ENCODE measurements around the gene DOK6. TPM values are rescaled to one million over a fixed set of nuclear protein-coding genes. Genes with fewer than 3 reads are reported as not detected.
"Not testable (repeated sequence)": the region's sequence is repeated elsewhere in the genome, so short reads cannot be mapped to it uniquely, and the experiment has no call there.

Gene DOK6
- total and polyA plus RNA-seq, 2 donors (not counting 3 experiments of a cell fraction or from before 2014, with no cell fraction given): under 0.01 TPM; not detected in 1

DNA sequence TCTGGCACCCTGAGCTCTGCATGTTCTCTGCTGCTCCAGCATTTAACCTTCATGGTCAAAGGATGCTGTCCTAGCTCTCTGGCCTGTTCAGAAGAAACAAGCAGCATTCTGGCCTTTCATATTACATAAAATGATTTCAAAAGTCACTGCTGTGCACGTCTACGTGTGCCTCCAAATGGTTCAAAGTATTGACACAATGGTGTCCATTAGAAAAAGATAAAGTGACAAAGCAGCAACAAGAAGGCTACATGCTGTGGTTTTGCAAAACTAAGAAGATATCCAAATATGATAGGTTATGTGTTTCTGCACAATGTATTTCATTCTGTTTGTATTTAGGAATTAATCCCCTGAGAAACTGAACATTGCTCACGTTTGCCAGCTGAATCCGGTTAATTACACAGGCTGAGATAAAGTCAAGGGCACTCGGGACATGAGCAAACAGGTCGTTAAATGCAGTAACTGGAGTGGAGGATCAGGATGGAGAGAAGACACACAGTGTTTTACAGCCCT is 258.5 kb downstream of the DOK6 start:
- dilution Hi-C loops (cut with MboI; ENCODE audit: extremely low pct_ligation_motif_present, low sequenced_read_pairs) (no loop called here), intact Hi-C loops (cut with micrococcal nuclease) (no loop called here)
- ChIA-PET POLR2A (no interaction called here), CTCF (no interaction called here)
- FAIRE-seq: no peak
- Histone ChIP-seq H3K9ac (replicated peaks; ENCODE audit: extremely low read depth, insufficient read depth, low read length) (no peak overlapping the region), H3K4me2 (ENCODE audit: insufficient read depth, low read length) (no peak overlapping the region), H3K9me1 (replicated peaks; ENCODE audit: control insufficient read depth, extremely low read depth, insufficient read depth, low read length) (no peaks in the 10 kb centered on the region), H3K27me3 (ENCODE audit: control insufficient read depth in 2 of 2, insufficient read depth in 2 of 2, low read length in 2 of 2) (no peaks in the 10 kb centered on the region), H2AFZ (ENCODE audit: low read depth, low read length) (no peak overlapping the region), H3K4me1 (ENCODE audit: control insufficient read depth, extremely low read depth, insufficient read depth, low read length) (no peaks in the 10 kb centered on the region), H3K36me3 (ENCODE audit: control insufficient read depth in 2 of 2, extremely low read depth in 1 of 2, insufficient read depth in 2 of 2, low read length in 2 of 2) (no peaks in the 10 kb centered on the region), H3K4me3 (replicated peaks in 1 of 3; ENCODE audit: insufficient read depth in 1 of 3, low read depth in 1 of 3, low read length in 3 of 3) (no peak overlapping the region), H3K79me2 (ENCODE audit: control insufficient read depth, insufficient read depth, low read length) (no peaks in the 10 kb centered on the region), H3K9me3 (replicated peaks; ENCODE audit: control insufficient read depth, insufficient read depth, low read length) (no peaks in the 10 kb centered on the region), H4K20me1 (replicated peaks; ENCODE audit: control insufficient read depth, extremely low read depth, insufficient read depth, low read length) (no peaks in the 10 kb centered on the region), H3K27ac (ENCODE audit: insufficient read depth, low read depth, low read length) (no peak overlapping the region)
- no peak for DNase-seq (ENCODE audit: low read depth, low spot score)
- no peak for TF ChIP-seq EZH2 (IDR thresholded peaks at IDR 0.05; ENCODE audit: borderline replicate concordance, low read depth, low read length, severe bottlenecking)
- TF ChIP-seq POLR2AphosphoS5 (IDR thresholded peaks at IDR 0.05; ENCODE audit: insufficient read depth, low read depth, low read length): no peak
- TF ChIP-seq POLR2A (IDR thresholded peaks at IDR 0.05; ENCODE audit: low read depth, low read length): no peak
- TF ChIP-seq GATA2 (IDR thresholded peaks at IDR 0.05; ENCODE audit: insufficient read depth, insufficient read length, low read depth, low read length): no peak
- no peak for TF ChIP-seq MYC (IDR thresholded peaks at IDR 0.05; ENCODE audit: low read depth, low read length)
- TF ChIP-seq FOS (IDR thresholded peaks at IDR 0.05; ENCODE audit: borderline replicate concordance, insufficient read depth, low read length): no peak
- TF ChIP-seq, protein P1, sequence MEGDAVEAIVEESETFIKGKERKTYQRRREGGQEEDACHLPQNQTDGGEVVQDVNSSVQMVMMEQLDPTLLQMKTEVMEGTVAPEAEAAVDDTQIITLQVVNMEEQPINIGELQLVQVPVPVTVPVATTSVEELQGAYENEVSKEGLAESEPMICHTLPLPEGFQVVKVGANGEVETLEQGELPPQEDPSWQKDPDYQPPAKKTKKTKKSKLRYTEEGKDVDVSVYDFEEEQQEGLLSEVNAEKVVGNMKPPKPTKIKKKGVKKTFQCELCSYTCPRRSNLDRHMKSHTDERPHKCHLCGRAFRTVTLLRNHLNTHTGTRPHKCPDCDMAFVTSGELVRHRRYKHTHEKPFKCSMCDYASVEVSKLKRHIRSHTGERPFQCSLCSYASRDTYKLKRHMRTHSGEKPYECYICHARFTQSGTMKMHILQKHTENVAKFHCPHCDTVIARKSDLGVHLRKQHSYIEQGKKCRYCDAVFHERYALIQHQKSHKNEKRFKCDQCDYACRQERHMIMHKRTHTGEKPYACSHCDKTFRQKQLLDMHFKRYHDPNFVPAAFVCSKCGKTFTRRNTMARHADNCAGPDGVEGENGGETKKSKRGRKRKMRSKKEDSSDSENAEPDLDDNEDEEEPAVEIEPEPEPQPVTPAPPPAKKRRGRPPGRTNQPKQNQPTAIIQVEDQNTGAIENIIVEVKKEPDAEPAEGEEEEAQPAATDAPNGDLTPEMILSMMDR (IDR thresholded peaks at IDR 0.05; ENCODE audit: extremely low read depth in 1 of 2, insufficient read depth in 1 of 2, low read depth in 1 of 2, low read length in 2 of 2): no peak
- TF ChIP-seq, protein P2, sequence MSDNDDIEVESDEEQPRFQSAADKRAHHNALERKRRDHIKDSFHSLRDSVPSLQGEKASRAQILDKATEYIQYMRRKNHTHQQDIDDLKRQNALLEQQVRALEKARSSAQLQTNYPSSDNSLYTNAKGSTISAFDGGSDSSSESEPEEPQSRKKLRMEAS (IDR thresholded peaks at IDR 0.05; ENCODE audit: insufficient read depth, insufficient read length): no peak
- TF ChIP-seq JUN (IDR thresholded peaks at IDR 0.05; ENCODE audit: borderline replicate concordance, insufficient read depth, insufficient read length, low read depth): no peak
- BruUV-seq (replicated peaks): no TSS peak

DNA sequence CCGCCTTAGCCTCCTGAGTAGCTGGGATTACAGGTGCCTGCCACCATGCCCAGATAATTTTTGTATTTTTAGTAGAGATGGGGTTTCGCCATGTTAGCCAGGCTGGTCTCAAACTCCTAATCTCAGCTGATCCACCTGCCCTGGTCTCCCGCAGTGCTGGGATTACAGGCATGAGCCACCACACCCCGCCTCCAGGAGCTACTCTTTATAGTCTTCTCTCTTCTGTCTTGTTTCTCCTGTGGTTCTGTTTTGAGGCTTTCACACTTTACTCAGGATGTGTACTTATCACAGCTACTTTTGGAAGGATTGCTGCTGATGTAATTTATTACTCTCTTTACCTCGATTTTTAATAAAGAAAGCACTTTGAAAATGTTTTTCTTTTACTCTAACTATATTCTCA is 261.4 kb downstream of the DOK6 start:
- H2AFZ ChIP-seq (ENCODE audit: low read depth, low read length); CTCF ChIA-PET; H3K36me3 ChIP-seq (ENCODE audit: control insufficient read depth in 2 of 2, extremely low read depth in 1 of 2, insufficient read depth in 2 of 2, low read length in 2 of 2); dilution Hi-C loops (cut with MboI; ENCODE audit: extremely low pct_ligation_motif_present, low sequenced_read_pairs); BruUV-seq (replicated peaks); H4K20me1 ChIP-seq (replicated peaks; ENCODE audit: control insufficient read depth, extremely low read depth, insufficient read depth, low read length); H3K4me1 ChIP-seq (ENCODE audit: control insufficient read depth, extremely low read depth, insufficient read depth, low read length); H3K4me2 ChIP-seq (ENCODE audit: insufficient read depth, low read length); DNase-seq (ENCODE audit: low read depth, low spot score); H3K9ac ChIP-seq (replicated peaks; ENCODE audit: extremely low read depth, insufficient read depth, low read length); H3K9me1 ChIP-seq (replicated peaks; ENCODE audit: control insufficient read depth, extremely low read depth, insufficient read depth, low read length); H3K4me3 ChIP-seq (replicated peaks in 1 of 3; ENCODE audit: insufficient read depth in 1 of 3, low read depth in 1 of 3, low read length in 3 of 3); H3K27me3 ChIP-seq (ENCODE audit: control insufficient read depth in 2 of 2, insufficient read depth in 2 of 2, low read length in 2 of 2); intact Hi-C loops (cut with micrococcal nuclease); H3K79me2 ChIP-seq (ENCODE audit: control insufficient read depth, insufficient read depth, low read length); H3K27ac ChIP-seq (ENCODE audit: insufficient read depth, low read depth, low read length); H3K9me3 ChIP-seq (replicated peaks; ENCODE audit: control insufficient read depth, insufficient read depth, low read length); FAIRE-seq; POLR2A ChIA-PET: not testable (repeated sequence)

Data from endothelial cell of umbilical vein (primary cell).